Lower leg skin (tissue), 4 donors: ENCODE measurements around the gene MAP6. TPM values are rescaled to one million over a fixed set of nuclear protein-coding genes. Genes with fewer than 3 reads are reported as not detected.
A peak's percentile ranks its signal among the peaks of the same experiment; 100 is the strongest.

ENCODE experiments used
- DNase-seq, 2 donors: peaks; one replicate each; pipeline ENCODE4 v3.0.0-alpha.2; 2019; ENCODE audit warnings: low spot score in 2 of 2
- H3K4me3 ChIP-seq: fragments of 200-600 bp; sonication (generic); 2 replicates; pipeline ENCODE4 v1.5.1; 2017; ENCODE audit warnings: mild to moderate bottlenecking, low read depth; ENCODE audit not compliant: poor library complexity, severe bottlenecking
- POLR2A ChIP-seq, 2 donors: fragments of 450-650 bp; IDR thresholded peaks; one replicate each; pipeline ENCODE4 v1.6.1; 2016 to 2017; ENCODE audit warnings: antibody characterized with exemption in 2 of 2, mild to moderate bottlenecking in 1 of 2, moderate library complexity in 1 of 2
- WGBS, 2 donors: methylation state at CpG; one replicate each; pipeline ENCODE4 v1.1.5; 2018; 5-methylcytosine and 5-hydroxymethylcytosine counted together
- intact Hi-C: fragments of 100-400 bp; cut with DNase I; formaldehyde crosslinking; loops from one replicate; pipeline ENCODE4 v1.15.0; 2023; ENCODE audit warnings: low total_unique reads
- total RNA-seq, 4 donors: library from RNA; depleted of rRNA; stranded (reverse); fragments of >200 nt; gene quantifications; one replicate each; pipeline ENCODE4 v1.1.0, GENCODE V29; 2016
- TF ChIP-seq, protein P1 (sequence below), 3 donors: fragments of 450-650 bp; IDR thresholded peaks; one replicate each; pipeline ENCODE4 v1.5.1; 2016; ENCODE audit warnings: antibody characterized with exemption in 3 of 3, mild to moderate bottlenecking in 3 of 3, moderate library complexity in 2 of 3

The MAP6 gene
- total RNA-seq = 10 to 100 TPM in 2 of 4 donors, 1 to 10 TPM in 2; 3.1 to 16.1 (median 10.0) TPM

DNA sequence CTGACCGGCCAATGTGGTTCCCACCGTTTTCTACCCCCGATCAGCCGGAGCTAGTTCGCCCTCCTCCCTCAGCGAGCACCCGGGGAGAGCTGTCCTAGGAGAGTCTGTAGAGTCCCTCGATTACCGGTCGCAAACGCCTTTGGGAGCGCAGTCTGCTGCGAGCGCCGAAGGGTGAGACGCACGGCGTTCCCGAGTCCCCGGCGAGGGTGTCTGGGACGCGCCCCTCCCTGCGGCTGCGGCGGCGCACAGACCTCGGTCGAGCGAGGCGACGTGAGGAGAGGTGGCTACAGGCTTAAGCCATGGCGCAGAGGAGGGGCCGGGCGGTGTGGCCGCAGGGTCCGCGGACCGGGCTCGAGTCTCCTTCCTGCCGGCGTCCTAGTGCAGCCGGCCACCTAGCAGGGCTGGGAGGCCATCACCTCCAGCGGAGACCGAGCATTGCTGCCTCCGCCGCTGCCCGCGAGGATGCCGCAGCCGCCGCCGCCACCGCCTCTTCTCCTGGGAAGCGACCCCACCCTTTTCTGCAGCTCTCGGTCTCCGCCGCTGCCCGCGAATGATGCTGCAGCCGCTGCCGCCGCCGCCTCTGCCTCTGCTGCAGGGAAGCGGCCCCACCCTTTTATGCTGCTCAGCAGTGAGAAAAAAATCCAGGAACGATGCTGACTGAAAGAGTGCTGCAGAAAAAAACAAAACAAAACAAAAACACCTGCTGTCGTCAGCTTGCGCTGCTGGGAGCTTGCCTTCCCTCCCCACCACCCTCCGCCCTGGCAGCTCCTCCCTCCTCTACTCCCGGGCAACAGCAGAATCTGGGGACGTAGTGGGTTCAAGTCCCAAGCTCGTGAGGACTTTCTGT lies at the start of gene MAP6:
Gene MAP6, minus strand, starts transcription at position 588 of the 847 bp plus-strand sequence. CDS start 669 bp downstream, outside the sequence.
- H3K4me3 ChIP-seq = no peak within 1 kb of the TSS
- no peak for TF ChIP-seq POLR2A (IDR thresholded peaks at IDR 0.05)
- TF ChIP-seq, protein P1, sequence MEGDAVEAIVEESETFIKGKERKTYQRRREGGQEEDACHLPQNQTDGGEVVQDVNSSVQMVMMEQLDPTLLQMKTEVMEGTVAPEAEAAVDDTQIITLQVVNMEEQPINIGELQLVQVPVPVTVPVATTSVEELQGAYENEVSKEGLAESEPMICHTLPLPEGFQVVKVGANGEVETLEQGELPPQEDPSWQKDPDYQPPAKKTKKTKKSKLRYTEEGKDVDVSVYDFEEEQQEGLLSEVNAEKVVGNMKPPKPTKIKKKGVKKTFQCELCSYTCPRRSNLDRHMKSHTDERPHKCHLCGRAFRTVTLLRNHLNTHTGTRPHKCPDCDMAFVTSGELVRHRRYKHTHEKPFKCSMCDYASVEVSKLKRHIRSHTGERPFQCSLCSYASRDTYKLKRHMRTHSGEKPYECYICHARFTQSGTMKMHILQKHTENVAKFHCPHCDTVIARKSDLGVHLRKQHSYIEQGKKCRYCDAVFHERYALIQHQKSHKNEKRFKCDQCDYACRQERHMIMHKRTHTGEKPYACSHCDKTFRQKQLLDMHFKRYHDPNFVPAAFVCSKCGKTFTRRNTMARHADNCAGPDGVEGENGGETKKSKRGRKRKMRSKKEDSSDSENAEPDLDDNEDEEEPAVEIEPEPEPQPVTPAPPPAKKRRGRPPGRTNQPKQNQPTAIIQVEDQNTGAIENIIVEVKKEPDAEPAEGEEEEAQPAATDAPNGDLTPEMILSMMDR (IDR thresholded peaks at IDR 0.05) = no peak
- DNase-seq = no peak
- intact Hi-C loops = no loop called here
- 2% methylated on average over 56 to 72 of the region's 72 CpGs for WGBS, 2 donors

GRCh38 chr11:75717608-75718418 lies 49.0 kb upstream of the MAP6 start, which contains the start of gene MOGAT2:
Gene MOGAT2 (plus strand): TSS chr11:75717838. CDS start chr11:75717889, 51 bp downstream.
- peak in 1 of 2 donors; percentile 76 for DNase-seq
- intact Hi-C loops = no loop called here

DNA sequence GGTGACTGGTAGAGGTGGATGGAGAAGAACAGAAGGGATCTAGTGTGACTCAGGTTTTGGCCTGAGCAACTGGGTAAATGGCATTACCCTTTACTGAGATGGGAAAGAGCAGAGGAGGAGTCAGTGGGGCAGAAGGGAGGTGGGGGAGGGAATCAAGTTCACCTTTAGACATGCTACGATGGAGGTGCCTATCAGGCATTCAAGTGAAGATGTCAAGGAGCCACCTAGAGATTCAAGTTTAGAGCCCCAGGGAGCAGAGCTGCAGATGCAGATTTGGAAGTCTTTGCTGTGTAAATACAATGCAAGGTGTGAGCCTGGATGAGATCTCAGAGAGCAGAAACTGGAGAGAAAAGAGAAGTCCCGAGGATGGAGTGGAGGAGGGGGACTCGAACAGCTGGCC lies 47.8 kb upstream of the MAP6 start:
- peak in 1 of 2 donors; percentile 17 for DNase-seq
- no peak overlapping the region for H3K4me3 ChIP-seq
- WGBS, 2 donors = 68 to 79% methylated on average over 3 of the region's 3 CpGs
- intact Hi-C loops = no loop called here
- no peak for TF ChIP-seq POLR2A (IDR thresholded peaks at IDR 0.05)
- TF ChIP-seq, protein P1 (IDR thresholded peaks at IDR 0.05) = no peak

More at GRCh38 chr11:75717608-75718418, 49.0 kb upstream of the MAP6 start, which contains the start of gene MOGAT2:
- TF ChIP-seq POLR2A (IDR thresholded peaks at IDR 0.05) = no peak
- TF ChIP-seq, protein P1 (IDR thresholded peaks at IDR 0.05) = no peak
- WGBS, 2 donors = 58 to 63% methylated on average over 12 to 13 of the region's 13 CpGs
- no peak within 1 kb of the TSS for H3K4me3 ChIP-seq

DNA sequence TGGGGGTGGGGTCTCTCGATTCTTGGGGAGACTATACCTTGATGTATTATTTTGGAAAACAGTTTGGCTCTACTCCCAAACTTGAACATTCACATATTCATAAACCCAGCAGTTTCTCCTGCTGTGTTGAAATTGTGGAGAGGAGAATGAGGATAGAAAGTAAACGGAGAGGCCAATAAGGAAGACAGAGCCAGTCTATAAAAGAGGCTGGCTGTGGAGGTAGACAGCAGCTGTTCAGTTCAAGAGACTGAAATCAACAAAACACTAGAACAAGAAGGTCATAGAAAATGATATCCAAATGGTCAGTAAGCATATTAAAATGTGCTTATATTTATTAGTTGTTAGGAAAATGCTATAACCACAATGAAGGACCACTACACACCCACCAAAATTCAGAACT lies 46.9 kb upstream of the MAP6 start:
- 84 to 87% methylated on average over 2 of the region's 2 CpGs for WGBS, 2 donors
- H3K4me3 ChIP-seq = no peak overlapping the region
- no peak for DNase-seq
- TF ChIP-seq POLR2A (IDR thresholded peaks at IDR 0.05) = no peak
- TF ChIP-seq, protein P1 (IDR thresholded peaks at IDR 0.05) = no peak
- intact Hi-C loops = no loop called here

GRCh38 chr11:75714211-75714610 lies 45.4 kb upstream of the MAP6 start:
- 85 to 86% methylated on average over 9 of the region's 9 CpGs for WGBS, 2 donors
- H3K4me3 ChIP-seq = no peak overlapping the region
- TF ChIP-seq POLR2A (IDR thresholded peaks at IDR 0.05) = no peak
- TF ChIP-seq, protein P1 (IDR thresholded peaks at IDR 0.05) = no peak
- peak in 1 of 2 donors; percentile 23 for DNase-seq
- intact Hi-C loops = no loop called here
